Measurements from ENCODE around the gene ENAH.

Gene ENAH

GRCh38 chr1:225469051-225469450 is 183.9 kb downstream of the ENAH start:
- peak in 1 of 2 experiments; percentile 29 for DNase-seq

GRCh38 chr1:225468270-225469020 is 184.5 kb downstream of the ENAH start:
- DNase-seq = no peak

GRCh38 chr1:225467193-225468020 is 185.5 kb downstream of the ENAH start:
- no peak for DNase-seq

GRCh38 chr1:225466848-225467192 is 186.1 kb downstream of the ENAH start:
- no peak for DNase-seq

GRCh38 chr1:225465793-225466517 is 187.0 kb downstream of the ENAH start:
- no peak for DNase-seq

- peak; percentile 41 to 84 for DNase-seq
Measured at GRCh38 chr1:225464851-225465792, 187.8 kb downstream of the ENAH start.

- DNase-seq = peak; percentile 73 to 83
Measured at GRCh38 chr1:225462714-225463574, 190.0 kb downstream of the ENAH start.

GRCh38 chr1:225462429-225462713 is 190.6 kb downstream of the ENAH start:
- DNase-seq = peak; percentile 42 to 73

- peak; percentile 65 to 73 for DNase-seq
Measured at GRCh38 chr1:225461533-225462428, 191.1 kb downstream of the ENAH start.

GRCh38 chr1:225460737-225461532 is 192.0 kb downstream of the ENAH start:
- peak in 1 of 2 experiments; percentile 33 for DNase-seq

GRCh38 chr1:225460021-225460736 is 192.7 kb downstream of the ENAH start:
- DNase-seq = peak in 1 of 2 experiments; percentile 18

- no peak for DNase-seq
Measured at GRCh38 chr1:225458222-225458631, 194.7 kb downstream of the ENAH start.

GRCh38 chr1:225454733-225455132 is 198.2 kb downstream of the ENAH start:
- no peak for DNase-seq

GRCh38 chr1:225453797-225454648 is 198.9 kb downstream of the ENAH start:
- DNase-seq = no peak

- no peak for DNase-seq
Measured at GRCh38 chr1:225451840-225452515, 200.9 kb downstream of the ENAH start.

GRCh38 chr1:225451340-225451739 is 201.6 kb downstream of the ENAH start:
- DNase-seq = no peak

GRCh38 chr1:225450491-225451191 is 202.3 kb downstream of the ENAH start:
- no peak for DNase-seq
